Amygdala (tissue), 56 donors: Measurements from ENCODE around the gene EZR.

Source experiments
- DNase-seq, 56 donors: peaks; one replicate each; lab custom pipeline; 2025; lab: John Stamatoyannopoulos, UW

EZR gene

DNA sequence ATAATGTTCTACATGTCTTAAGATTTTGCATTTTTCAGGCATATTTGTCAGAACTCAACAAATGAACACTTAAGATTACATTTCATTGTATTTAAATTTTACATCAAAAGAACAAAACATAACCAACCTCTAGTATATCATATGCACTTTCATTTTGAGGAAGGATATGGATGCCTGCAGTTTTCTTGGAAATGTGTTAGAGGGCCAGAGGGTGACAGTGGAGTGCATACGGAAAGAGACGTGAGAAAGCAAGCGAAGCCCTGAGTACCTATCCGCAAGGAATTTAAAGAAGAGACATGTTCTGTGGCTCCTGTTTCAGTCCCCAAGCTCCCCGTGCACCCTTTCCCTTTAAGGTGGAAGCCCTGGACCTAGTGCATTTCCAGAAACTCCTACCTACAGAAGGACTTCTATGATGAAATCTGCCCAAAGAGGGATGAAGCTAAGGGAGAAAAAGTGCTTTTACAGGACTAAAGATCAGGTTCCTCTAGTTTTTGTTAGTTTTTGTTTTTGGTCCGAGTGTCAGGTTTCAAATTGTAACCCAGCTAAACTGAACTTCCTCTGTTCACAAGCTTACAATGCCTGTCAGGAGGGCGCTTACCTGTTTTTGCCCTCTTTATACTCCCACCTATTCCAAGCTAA, 38.8 kb downstream of the EZR start:
- no peak for DNase-seq

DNA sequence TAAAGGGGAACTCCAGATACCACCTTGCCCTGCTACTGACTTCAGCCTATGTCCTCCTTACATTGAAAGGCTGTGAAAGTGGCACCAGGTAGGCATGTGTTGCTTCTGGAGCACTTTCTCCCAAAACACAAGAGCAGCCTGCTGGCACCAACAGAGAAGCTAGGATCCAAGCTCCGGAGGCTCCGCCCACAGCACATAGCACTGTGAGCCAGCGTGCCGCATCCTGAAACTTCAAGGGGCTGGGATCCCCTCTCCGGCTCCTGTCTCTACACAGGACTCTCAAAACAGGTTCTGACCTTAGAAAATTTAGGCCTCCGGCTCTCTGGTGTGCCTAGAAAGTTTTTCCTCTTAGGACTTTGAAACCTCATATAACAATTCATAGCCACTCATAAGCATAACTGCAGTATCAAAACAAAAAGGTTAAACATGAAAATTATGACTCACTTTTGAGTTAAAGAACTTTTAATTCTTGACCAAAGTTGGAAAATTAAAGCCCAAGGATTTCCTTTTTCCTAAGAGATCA, 41.1 kb downstream of the EZR start:
- DNase-seq = no peak

DNA sequence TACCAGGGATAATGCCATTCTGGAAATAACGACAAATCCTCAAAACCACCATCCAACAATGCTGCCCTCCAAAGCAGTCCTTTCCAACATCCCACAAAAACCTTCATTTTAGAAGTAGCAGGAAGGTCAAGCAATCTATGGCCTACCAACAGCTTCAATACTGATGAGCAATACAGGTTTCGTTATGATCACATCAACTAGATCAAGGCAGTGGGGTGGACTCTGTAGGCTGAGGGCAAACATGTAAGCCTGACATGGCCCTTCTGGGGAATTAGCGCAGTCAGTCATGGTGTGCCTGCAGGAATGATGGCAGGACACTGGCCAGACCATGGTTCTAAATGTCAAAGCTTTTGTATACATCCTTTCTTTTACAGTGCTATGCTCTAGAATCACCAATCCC, 41.7 kb downstream of the EZR start:
- no peak for DNase-seq

DNA sequence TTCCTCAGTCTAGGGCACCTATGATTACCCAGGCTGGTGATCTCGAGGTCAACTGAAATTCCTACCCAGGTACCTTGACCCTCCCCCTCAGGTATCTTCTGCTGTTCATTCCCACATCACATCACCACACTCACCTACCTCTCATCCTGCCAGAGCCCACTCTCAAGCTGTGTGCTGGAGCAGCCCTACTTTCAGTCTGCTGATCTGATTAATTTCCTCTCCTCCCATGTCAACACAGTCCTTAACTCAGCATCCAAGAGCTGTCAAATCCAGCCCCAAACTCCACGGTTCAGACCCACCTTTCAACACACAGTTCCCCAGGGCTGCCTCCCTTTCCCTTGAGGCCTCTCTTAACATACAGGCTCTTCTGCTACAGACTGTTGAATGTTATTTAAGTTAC, 42.4 kb downstream of the EZR start:
- no peak for DNase-seq

DNA sequence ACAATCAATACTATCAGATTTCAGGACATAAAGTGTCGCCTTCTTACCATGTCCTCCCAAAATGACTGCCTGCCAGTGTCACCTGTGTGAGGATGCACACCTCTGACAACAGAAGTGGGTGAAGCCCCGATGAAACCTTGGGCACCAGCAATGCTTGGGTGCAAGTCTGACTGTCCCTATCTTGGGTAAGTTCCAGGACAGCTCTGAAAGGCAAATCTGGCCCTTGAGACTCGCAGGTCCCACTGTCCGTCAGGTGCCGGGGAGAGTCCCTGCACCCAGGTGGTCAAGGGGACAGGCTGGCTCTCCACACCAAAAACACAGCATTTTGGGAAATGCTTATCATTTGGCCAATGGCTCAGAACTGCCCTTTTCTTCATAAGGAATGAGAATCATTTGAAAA, 43.3 kb downstream of the EZR start:
- DNase-seq = no peak

DNA sequence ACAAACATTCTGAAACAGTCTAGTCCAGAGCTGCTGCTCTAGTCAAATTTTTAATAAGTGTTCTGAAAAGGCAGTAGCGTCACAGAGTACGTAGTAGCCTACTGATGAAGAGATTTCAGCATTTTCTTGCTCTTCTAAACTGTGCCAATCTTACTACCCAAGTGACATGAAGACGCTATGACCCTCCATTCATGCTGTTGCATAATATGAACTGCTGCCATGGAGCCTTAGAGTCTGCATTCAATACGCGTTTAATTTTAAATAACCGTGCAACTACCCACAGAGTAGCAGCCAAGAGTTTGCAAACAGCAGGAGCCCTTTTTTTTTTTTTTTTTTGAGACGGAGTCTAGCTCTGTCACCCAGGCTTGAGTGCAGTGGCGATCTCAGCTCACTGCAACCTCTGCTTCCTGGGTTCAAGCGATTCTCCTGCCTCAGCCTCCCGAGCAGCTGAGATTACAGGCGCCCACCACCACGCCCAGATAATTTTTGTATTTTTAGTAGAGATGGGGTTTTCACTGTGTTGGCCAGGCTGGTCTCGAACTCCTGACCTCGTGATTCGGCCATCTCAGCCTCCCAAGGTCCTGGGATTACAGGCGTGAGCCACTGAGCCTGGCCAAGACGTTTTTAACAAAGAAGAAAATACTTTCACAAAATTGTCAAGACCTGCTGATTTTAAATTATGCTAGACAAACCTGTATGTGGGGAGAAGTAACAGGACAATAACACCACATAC, 44.3 kb downstream of the EZR start:
- DNase-seq = no peak

DNA sequence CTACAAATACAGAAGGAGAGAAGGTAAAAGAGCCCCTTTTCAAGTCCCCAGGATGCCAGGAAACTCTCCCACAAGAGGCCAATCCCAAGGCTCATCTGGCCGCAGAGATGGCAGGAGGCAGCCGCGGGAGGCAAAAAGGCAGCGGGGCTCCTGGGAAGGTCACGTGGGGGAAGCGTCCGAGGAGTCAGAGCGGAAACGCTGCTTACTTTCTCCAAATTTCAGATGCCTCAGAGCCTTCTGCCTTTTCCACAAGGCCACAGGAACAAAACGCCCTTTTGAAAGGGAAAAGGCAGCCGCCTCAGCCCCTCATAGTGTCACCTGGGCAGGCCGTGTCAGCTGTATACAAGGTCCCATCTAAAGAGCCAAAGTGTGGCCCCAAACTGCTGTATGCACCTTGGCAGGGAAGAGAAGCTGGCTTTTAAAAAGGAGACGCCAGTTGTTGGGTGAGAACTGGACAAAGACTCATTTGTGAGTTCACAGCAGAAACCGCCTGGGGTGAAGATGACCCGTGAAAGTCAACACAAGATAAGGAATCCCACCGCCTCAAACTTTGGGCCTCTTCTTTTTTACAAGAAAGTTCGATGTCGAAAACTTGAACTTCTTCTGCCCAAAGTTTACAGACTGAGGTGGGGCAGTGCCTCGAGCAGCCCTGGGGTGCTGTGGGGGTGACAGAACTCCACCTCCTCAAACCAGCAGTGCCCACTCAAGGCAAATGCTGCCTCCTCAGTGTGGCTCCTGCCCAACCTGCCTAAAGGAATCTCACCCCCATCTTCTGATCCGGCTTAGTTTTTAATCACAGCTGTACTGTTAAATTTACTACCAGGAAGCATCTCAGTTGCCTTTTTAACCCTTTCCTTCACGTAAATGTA, 45.4 kb downstream of the EZR start:
- no peak for DNase-seq

DNA sequence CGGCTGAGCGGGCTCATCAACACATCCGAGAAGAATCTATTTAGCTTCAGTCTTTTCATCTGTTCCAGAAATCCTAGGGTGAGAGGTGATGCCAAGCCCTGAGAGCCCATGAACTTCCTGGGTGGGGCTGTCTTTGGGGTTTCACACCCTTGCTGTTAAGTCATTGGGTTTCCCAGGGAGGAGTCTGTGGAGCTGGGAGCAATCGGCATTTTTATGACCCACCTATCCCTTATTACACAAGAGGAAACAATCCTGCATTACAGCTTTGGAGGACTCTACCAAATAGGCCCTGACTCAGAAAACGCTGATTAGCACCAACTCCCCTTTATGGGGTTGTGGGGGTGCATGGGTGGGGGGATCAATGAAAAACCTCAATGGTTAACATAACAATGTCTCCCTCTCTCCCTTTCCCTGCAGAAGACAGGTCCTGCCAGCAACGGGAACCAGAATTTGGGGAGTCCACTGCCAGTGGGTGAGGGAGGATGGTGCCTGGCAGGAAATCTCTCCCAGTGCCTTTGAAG, 46.3 kb downstream of the EZR start:
- no peak for DNase-seq

DNA sequence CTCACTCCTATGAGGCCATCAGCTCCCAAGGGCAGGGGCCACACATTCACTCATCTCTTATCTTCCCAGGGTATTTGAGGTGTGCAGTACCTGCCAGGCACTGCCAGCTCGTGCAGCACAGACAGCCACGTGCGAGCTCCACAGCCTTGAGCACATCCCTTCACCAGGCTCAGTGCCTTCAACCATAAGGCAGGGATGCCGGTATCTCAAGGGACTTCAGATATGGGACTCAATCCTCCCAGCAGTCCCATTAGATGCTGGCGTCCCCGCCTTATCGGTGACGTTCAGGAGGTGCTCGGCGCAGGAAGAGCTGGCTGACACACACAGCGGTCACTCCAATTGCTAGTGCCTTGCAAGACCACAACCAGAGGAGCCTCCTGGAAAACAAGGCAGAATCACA, 47.0 kb downstream of the EZR start:
- DNase-seq = no peak

DNA sequence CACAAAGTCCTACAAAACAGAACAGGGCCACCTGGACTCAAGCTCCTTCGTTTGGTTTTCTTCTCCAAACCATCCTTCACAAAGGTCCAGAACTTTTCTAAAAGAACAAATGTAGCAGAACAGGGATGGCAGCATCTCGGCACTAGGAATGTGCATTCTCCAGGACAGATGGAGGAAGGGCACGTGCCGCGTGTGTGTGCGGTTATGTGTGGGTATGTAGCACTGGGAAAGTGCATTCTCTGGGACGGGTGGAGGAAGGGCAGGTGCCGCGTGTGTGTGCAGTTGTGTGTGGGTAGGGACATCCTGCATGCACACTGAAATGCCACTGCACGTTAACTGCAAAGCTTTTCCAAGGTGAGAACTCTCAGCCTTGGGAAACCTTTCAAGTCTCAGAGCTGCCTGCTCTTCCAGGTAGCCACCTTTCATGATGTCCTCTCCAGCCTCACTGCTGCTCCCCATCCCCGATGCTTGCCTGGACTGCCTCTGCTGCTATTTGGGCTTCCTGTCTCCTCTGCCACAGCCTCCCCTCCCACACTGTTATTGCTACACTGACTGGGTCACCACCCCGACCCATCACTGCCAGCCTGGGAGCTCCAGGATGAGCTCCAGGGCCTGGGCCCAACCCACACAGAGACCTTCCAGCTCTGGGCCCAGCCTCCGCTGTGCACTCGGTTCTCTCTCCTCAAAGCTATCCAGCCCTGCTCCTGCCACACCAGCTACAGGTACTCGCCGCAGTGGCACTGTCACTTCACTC, 47.6 kb downstream of the EZR start:
- DNase-seq = no peak

DNA sequence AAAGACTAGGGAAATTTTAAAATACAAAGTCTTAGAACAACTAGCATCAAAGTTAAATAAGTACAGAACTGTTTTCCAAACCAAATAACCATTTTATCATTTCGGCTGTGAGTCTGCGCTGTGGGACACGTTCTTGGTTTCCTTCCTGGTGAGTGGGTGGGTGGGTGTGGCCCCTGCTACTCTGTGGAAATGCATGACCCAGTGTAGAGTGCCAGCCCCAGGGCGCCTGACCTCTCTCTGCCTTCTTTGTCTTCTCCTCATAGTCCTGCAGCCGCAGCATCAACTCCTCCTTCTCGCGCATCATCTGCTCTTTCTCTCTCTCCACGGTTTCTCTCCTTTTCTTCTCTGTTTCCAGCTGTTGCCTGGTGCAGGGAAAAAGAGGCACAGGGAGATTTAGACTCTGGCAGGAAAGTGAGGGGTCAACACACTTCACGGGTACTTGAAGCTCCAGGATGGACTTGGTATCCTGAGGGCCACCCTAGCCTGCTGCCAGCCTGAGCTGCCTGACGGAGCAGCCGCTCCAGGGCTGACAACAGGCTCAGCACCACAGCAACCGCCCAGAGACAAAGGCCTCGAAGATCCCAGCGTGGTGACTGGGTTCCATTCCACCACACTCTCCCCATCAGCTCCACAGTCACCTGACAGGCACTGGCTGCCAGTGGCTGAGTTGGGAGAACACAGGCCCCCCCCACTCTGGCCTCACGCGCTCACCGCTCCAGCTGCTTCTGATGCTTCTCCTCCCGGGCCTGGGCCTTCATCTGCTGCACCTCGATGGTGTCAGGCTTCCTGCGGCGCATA, 48.4 kb downstream of the EZR start:
- DNase-seq = peak in 17 of 56 donors; percentile 12 to 50 (median 34)

DNA sequence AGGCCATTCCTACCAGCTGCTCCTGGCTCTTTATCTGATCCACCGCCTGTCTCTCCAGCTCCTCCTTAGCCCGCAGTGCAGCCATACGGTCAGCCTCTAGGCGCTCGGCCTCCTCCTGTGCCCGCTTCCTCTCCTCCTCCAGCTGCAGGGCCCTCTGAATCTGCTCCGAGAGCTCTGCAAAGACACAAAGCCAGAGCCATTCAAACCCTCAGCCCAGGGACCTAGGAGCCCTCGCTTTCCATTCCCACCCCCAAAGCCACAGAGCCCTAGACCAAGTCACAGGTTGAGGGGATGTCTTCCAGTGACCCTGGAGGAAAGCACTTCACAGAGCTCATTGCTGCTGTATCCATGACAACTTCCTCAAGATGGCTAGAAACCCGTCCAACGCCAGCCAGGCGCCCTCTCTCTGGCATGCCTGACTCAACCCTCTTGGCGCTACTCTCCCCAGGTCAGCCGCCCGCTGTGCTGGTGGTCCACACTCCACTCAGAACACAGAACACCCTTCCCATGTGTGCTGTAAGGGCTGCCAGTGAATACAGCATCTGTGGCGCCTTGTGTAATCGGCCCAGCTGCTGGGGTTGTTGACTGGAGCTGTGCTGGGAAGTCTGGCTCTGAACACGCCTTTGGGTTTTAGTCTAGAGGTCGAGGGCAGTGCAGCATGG, 49.3 kb downstream of the EZR start:
- DNase-seq = peak in 32 of 56 donors; percentile 11 to 69 (median 38)

DNA sequence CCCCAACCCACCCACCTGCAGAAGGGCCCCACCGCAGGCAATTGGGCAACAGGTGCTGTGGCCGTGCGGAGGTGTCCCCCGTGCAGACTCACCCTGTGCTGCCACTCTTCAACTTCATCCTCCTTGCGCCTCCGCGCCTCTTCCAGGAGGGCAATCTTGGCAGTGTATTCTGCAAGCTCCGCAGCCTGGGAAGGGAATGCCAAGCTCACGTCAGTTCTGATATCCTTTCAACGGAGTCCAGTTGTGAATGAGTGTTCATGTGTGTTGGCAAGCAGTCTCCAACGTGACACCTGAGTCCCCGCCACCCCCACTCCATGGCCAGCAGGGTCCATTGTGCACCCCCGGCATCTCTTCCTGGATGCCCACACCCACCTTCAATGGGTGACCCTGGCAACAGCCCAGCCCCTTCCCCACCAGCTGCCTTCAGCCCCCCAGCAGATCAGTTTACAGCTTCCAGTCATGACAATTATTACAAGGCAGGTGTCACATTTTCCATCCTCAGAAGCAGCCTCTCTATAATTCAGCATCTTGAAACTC, 49.9 kb downstream of the EZR start:
- DNase-seq = no peak

DNA sequence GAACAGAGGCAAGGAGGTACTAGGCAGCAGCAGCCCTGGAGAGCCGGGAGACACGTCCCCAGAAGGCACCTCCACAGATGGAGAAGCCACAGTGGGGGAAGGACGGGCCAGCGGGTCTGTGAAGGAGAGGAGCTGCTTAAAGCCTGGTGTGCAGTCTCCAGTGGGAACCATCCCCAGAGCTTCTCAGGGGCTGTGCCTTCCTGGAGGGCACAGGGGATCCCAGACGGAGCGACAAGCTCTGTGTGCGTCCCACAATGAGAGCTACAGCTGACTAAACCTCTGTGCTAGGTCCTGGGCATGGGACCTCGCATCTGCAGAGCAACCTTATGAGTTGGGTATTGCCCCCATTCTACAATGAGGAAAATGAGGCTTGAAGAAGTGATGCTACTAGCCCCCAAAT, 50.7 kb downstream of the EZR start:
- no peak for DNase-seq

DNA sequence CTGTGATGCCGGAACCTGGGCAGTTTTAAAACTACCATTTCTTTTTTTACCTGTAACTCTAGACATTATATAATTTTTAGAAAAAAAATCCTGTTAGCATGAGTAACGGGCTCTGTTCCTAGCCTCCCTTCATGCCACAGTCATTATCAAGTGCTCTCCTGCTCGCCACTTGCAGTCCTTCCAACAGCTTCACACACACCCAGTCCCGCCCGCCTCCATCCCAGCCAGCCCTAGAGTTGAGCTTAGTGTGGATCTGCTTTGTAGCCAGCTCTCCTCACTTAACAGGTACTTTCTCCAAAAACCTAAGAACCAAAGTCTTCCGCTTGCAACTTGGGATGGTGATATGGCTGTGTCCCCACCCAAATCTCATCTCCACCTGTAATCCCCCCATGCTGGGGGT, 51.5 kb downstream of the EZR start:
- DNase-seq = no peak

DNA sequence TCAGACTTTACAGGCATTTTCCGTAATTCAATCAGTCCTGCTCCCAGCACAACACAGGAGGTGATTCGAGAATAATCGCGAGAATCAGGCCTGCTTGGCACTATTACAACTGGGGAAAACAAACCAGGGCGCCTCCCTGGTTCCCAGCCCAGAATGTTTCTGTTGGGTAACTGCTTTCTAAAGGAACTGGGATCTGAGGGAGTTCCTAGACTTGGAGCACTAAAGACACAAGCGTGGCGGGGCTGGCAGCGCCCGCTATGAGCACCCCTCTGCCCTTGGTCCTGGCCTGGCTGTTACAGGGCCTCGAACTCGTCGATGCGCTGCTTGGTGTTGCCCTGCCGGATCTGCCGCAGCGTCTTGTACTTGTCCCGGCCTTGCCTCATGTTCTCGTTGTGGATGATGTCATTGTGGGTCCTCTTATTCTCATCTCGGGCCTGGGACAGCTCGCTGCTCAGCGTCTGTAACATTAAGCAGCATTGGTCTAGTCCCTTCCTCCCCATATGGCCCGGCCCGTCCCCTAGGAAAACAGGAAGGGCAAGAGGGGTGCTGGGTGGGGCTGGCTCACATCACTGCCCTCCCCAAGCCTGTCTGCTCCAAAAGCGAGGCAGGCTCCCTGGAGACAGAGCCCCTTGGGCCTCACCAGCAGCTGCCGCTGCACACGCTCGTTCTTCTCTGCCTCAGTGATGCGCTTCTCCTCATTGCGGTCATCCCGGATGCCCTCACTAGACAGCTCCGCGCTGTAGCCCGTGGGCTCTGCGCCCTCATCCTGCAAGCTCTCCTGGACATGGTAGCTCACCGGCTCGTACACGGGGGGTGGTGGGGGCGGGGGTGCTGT, 52.3 kb downstream of the EZR start:
- DNase-seq = peak in 27 of 56 donors; percentile 13 to 67 (median 42)

DNA sequence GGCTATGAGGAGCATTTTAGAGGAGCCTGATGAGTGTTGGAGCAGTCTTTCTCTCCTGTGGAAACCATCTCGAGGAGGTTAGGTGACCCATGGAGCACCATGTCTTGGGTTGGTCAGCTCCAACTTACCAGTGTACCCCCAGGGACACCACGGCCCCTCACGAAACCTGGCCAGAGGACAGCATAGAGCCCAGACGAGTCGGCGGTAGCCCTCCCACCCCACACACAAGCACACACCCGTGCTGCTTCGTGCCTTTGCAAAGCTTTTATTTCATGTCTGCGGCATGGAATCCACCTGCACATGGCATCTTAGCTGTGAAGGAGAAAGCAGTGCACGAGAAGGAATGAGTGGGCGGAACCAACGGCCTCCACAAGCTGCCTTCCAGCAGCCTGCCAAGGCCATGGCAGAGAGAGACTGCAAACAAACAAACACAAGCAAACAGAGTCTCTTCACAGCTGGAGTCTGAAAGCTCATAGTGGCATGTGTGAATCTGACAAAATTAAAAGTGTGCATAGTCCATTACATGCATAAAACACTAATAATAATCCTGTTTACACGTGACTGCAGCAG, 53.6 kb downstream of the EZR start:
- no peak for DNase-seq
